Amygdala (tissue), 56 donors: ENCODE results near the gene ZFP62.

Experiments used
- DNase-seq, 56 donors: peaks; one replicate each; lab custom pipeline; 2025; lab: John Stamatoyannopoulos, UW

Gene ZFP62

DNA sequence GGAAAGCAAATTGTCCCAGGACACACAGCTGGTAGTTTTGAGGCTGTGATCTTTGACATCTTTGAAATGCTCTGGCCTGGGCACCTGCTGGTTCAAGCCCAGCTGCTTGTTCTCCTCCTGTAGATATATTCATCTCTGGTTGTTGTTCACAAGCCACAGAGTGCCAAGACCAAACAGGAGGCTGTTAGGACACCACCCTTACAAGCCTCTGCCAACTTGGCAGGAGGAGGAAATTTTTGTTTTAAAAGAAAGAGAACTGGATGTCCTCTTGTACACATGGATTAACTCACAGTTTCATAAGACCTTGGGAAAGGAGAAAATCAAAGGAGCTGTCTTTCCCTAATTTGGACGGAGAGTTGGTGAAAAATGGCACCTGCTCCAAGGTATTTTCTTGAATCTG is 8.5 kb upstream of the ZFP62 start:
- DNase-seq = no peak

DNA sequence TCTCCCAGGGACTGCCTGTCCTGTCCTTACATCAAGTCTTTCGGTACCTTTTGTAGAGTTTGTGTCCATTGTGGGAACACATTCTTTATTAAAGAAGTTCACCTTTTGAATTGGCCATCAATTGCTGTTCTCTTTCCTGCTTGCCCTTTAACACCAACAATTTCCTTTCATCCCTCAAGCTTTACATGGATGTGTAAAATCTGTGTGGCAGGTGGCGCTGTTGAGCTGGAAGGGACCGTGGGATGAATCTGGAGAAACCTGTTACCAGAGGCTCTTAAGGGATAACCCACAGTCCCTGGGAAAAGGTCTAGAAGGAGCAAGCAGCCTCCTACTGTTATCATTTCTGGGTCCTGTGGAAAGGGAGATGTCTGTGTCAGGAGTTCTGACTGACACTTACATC is 7.9 kb upstream of the ZFP62 start:
- DNase-seq = peak in 47 of 56 donors; percentile 3 to 81 (median 40)

GRCh38 chr5:180866985-180867384 is 5.9 kb upstream of the ZFP62 start:
- DNase-seq = no peak

- DNase-seq = no peak
Measured at GRCh38 chr5:180865981-180866695, 5.1 kb upstream of the ZFP62 start.

DNA sequence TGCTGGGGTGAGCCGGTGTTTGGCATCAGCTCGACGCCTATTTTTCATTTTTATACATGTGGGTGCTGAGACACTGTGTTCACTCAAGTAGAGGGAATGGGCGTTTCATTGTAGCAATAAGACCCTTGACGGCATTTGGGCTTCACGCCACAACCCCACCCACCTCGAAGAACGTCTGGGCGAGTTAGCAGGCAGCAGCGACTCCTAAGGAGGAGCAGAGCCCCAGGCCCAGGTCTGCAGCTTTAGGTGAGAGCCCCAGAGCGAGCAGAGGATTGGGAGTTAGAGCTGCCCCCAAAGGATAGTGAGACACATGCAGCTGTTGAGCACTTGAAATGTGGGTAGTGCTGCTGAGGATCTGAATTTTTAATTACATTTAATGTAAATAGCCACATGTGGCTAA is 1.6 kb upstream of the ZFP62 start:
- no peak for DNase-seq

- DNase-seq = no peak
Measured at GRCh38 chr5:180860273-180860886, 696 bp downstream of the ZFP62 start.

- no peak for DNase-seq
Measured at GRCh38 chr5:180858586-180858985, 2.5 kb downstream of the ZFP62 start.

GRCh38 chr5:180853848-180854176 is 7.3 kb downstream of the ZFP62 start:
- no peak for DNase-seq

GRCh38 chr5:180853121-180853847 is 7.8 kb downstream of the ZFP62 start:
- DNase-seq = no peak

DNA sequence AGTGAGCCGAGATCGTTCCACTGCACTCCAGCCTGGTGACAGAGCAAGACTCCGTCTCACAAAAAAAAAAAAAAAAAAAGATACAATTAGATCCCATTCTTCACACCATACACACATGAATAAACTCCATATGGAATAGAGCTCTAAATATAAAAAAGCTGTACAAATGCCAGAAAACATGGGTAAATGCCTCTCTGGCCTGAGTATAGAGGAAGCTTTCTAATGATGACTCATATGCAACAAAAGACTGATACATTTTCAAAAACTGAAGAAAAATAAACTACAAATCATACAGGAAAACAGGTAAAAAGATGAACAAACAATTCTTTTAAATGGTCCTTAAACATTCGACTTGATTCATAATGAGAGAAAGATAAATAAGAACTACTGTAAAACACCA is 8.6 kb downstream of the ZFP62 start:
- DNase-seq = no peak

GRCh38 chr5:180850434-180851078 is 10.5 kb downstream of the ZFP62 start:
- DNase-seq = no peak

- DNase-seq = no peak
Measured at GRCh38 chr5:180849827-180850226, 11.2 kb downstream of the ZFP62 start.

DNA sequence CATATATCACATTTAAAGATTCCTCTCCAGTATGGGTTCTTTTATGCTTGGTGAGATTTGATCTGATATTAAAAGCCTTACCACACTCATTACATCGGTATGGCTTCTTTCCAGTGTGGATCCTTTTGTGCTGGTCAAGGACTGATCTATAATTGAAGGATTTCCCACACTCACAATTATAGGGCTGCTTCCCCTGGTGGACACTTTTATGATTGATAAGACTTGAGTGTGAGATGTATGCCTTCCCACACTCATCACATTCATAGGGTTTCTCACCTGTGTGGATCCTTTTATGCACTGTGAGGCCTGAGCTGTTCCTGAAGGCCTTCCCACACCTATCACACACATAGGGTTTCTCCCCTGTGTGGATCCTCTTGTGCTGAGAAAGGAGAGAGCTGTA is 12.2 kb downstream of the ZFP62 start:
- no peak for DNase-seq

- no peak for DNase-seq
Measured at GRCh38 chr5:180848265-180848664, 12.8 kb downstream of the ZFP62 start.

DNA sequence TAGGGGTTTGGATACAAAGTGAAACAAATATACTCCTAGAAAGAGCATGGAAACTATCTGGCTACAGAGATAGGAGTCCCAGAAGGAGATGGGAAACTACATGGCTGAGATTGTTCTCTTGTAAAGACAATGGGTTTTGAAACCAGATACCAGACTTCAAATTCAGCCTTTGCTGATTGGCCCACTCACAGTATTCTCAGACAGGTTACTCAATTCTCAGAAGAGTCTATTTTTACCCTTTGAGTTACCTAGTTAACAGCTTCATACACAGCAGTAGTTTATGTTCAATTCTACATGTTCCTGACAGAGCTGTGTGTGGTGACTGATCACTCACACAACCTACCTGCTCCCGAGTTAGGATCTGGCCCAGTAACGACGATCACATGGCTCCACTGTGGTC is 14.1 kb downstream of the ZFP62 start:
- no peak for DNase-seq

DNA sequence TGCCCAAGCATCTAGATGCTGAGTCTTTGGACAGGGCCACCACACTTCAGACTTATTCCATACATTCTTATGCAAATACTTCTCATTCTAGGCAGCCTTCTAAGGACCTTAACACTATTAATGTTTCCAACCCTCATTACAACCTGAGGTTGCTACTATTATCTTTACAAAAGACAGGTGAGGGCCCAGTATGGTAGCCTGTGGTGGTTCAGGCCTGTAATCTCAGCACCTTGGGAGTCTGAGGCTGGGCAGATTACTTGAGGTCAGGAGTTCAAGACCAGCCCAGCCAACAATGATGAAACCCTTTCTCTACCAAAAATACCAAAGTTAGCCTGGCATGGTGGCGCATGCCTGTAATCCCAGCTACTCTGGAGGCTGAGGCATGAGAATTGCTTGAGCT is 16.2 kb downstream of the ZFP62 start:
- no peak for DNase-seq

DNA sequence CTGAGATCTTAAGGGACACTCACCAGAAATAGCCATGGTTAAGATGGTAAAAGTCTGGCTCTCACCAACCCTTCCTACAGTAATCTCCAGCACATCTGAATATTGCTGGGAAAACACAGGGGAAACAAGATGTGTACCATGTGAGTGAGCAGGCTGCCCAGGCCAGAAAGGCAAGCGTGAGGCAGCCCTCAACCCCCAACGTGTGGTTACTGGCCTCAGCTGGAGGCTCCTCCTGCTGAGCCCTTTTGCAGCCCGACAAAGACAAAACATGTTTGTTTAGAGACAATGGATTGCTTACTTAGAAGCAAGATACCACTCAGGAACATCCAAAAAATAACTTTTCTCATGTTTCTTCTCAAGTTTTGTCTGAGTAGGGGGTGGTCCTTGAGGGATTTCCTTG is 16.6 kb downstream of the ZFP62 start:
- no peak for DNase-seq

DNA sequence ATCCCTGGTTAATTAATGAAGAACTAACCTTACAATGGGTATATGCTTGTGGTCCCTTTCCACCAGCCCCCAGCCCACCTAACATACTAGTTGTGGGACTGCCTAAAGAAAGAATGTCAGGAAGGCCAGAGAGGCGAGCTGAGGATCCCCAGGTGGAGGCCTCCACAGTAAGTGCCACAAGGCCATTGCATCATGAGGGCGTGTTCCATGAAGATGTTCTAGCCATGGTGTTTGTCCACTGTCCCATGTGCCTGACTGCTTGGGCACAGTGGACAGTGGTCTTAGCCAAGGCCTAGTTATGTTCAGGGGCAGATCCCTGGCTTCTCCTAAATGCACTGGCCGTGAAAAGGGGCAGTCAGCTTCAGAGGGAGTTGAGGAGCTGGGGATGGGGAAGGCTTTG is 21.1 kb downstream of the ZFP62 start:
- DNase-seq = no peak

- DNase-seq = no peak
Measured at GRCh38 chr5:180839227-180839626, 21.8 kb downstream of the ZFP62 start.

GRCh38 chr5:180837478-180837877 is 23.6 kb downstream of the ZFP62 start:
- DNase-seq = no peak

GRCh38 chr5:180832638-180833068 is 28.4 kb downstream of the ZFP62 start:
- no peak for DNase-seq
